MM.1S (cell line): ENCODE data around the gene POLD1.
A peak's percentile ranks its signal among the peaks of the same experiment; 100 is the strongest.

Source experiments
- DNase-seq: peaks from one replicate; pipeline ENCODE4 v3.0.0-alpha.2; 2015
- H2AFZ ChIP-seq: fragments of 300-600 bp; sonication (generic); 2 replicates; pipeline ENCODE4 v1.6.0; 2016; ENCODE audit warnings: antibody characterized with exemption, low read length
- H3F3A ChIP-seq: fragments of 300-600 bp; sonication (generic); 2 replicates; pipeline ENCODE4 v1.6.1; 2016; ENCODE audit warnings: mild to moderate bottlenecking, antibody characterized with exemption, low read length, moderate library complexity, mixed read lengths; ENCODE audit not compliant: insufficient read depth
- H3K27ac ChIP-seq: fragments of 300-600 bp; sonication (generic); 2 replicates; pipeline ENCODE4 v1.5.1; 2016; ENCODE audit warnings: mild to moderate bottlenecking, low read length
- H3K27me3 ChIP-seq: fragments of 300-600 bp; sonication (generic); replicated peaks from 2 replicates; pipeline ENCODE4 v1.6.0; 2016; ENCODE audit warnings: low read length; ENCODE audit not compliant: insufficient read depth
- H3K36me3 ChIP-seq: fragments of 300-600 bp; sonication (generic); replicated peaks from 2 replicates; pipeline ENCODE4 v1.6.1; 2016; ENCODE audit warnings: mild to moderate bottlenecking, low read length, mixed read lengths; ENCODE audit not compliant: insufficient read depth
- H3K4me1 ChIP-seq: fragments of 300-600 bp; sonication (generic); 2 replicates; pipeline ENCODE4 v1.6.1; 2016; ENCODE audit warnings: low read length, mixed read lengths
- H3K4me2 ChIP-seq: fragments of 300-600 bp; sonication (generic); 2 replicates; pipeline ENCODE4 v1.6.0; 2016; ENCODE audit warnings: low read depth, low read length
- H3K4me3 ChIP-seq: fragments of 300-600 bp; sonication (generic); 2 replicates; pipeline ENCODE4 v1.5.1; 2016; ENCODE audit warnings: low read length, mixed read lengths
- H3K79me2 ChIP-seq: fragments of 300-600 bp; sonication (generic); 2 replicates; pipeline ENCODE4 v1.6.1; 2016; ENCODE audit warnings: mixed run types, low read length, mixed read lengths
- H3K9ac ChIP-seq: fragments of 300-600 bp; sonication (generic); 2 replicates; pipeline ENCODE4 v1.6.1; 2016; ENCODE audit warnings: low read length, mixed read lengths
- H3K9me2 ChIP-seq: fragments of 300-600 bp; sonication (generic); replicated peaks from 2 replicates; pipeline ENCODE4 v1.6.1; 2016; ENCODE audit warnings: mild to moderate bottlenecking, low read length, mixed read lengths; ENCODE audit not compliant: insufficient read depth
- H3K9me3 ChIP-seq: fragments of 300-600 bp; sonication (generic); replicated peaks from 2 replicates; pipeline ENCODE4 v1.6.1; 2016; ENCODE audit warnings: mild to moderate bottlenecking, low read length, mixed read lengths; ENCODE audit not compliant: insufficient read depth
- H4K20me1 ChIP-seq: fragments of 300-600 bp; sonication (generic); 2 replicates; pipeline ENCODE4 v1.6.1; 2016; ENCODE audit warnings: mild to moderate bottlenecking, low read length, moderate library complexity, mixed read lengths; ENCODE audit not compliant: insufficient read depth
- EZH2 ChIP-seq: fragments of 300-600 bp; sonication (generic); optimal IDR thresholded peaks from 2 replicates; pipeline ENCODE3; 2017; ENCODE audit warnings: low read depth, mild to moderate bottlenecking, antibody characterized with exemption, low read length, mixed read lengths
- EZH2phosphoT487 ChIP-seq: fragments of 300-600 bp; sonication (generic); IDR thresholded peaks from 2 replicates; pipeline ENCODE4 v1.6.1; 2018; ENCODE audit warnings: antibody characterized with exemption, low read length
- TF ChIP-seq, protein P1 (sequence below): fragments of 300-600 bp; sonication (generic); IDR thresholded peaks from 2 replicates; pipeline ENCODE4 v1.5.1; 2016; ENCODE audit warnings: antibody characterized with exemption, low read length, mixed read lengths

Gene POLD1

DNA sequence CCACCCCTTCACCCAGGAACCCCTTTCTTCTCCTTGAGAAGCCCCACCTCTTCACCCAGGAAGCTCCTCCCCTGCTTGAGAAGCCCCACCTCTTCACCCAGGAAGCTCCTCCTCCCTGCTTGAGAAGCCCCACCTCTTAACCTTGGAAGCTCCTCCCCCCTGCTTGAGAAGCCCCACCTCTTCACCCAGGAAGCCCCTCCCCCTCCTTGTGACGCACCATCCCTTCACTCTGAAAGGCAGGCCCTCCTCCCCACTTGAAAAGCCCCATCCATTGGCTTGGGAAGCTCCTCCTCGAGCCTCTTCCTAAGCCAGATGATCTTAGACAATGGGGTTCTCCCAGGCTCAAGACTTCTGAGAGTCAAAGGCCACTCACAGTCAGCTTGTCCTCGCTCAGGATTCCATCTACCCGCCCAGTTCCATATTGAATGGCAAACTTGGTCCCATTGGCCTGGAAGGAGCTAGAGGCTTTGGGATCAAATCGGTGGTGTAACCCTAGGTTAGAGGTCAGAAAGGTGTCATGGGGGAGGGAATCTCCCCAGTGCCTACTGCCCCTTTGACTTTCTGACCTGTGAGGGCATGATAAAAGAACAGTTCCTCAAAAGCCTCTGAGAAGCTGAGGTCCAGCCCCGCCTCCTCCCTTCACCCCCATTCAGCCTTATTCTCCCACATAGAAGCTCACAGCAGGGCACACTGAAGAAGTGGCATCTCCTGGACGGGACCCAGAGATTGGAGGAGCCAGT lies 22.7 kb upstream of the POLD1 start:
- no peak overlapping the region for H3K27ac ChIP-seq
- H4K20me1 ChIP-seq = no peaks in the 10 kb centered on the region
- H3K79me2 ChIP-seq = no peaks in the 10 kb centered on the region
- no peak overlapping the region for H2AFZ ChIP-seq
- TF ChIP-seq EZH2phosphoT487 = no peak
- TF ChIP-seq, protein P1, sequence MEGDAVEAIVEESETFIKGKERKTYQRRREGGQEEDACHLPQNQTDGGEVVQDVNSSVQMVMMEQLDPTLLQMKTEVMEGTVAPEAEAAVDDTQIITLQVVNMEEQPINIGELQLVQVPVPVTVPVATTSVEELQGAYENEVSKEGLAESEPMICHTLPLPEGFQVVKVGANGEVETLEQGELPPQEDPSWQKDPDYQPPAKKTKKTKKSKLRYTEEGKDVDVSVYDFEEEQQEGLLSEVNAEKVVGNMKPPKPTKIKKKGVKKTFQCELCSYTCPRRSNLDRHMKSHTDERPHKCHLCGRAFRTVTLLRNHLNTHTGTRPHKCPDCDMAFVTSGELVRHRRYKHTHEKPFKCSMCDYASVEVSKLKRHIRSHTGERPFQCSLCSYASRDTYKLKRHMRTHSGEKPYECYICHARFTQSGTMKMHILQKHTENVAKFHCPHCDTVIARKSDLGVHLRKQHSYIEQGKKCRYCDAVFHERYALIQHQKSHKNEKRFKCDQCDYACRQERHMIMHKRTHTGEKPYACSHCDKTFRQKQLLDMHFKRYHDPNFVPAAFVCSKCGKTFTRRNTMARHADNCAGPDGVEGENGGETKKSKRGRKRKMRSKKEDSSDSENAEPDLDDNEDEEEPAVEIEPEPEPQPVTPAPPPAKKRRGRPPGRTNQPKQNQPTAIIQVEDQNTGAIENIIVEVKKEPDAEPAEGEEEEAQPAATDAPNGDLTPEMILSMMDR = no peak
- TF ChIP-seq EZH2 = no peak
- no peaks in the 10 kb centered on the region for H3K36me3 ChIP-seq
- H3K9me2 ChIP-seq = no peaks in the 10 kb centered on the region
- H3F3A ChIP-seq = no peaks in the 10 kb centered on the region
- no peak overlapping the region for H3K4me2 ChIP-seq
- H3K27me3 ChIP-seq = peaks cover 83% of the 10 kb centered on the region
- H3K4me1 ChIP-seq = peaks cover 5% of the 10 kb centered on the region; the same call in 1 of the 2 replicates
- DNase-seq = peak; percentile 2
- H3K9ac ChIP-seq = no peak overlapping the region
- no peaks in the 10 kb centered on the region for H3K9me3 ChIP-seq
- H3K4me3 ChIP-seq = no peak overlapping the region

DNA sequence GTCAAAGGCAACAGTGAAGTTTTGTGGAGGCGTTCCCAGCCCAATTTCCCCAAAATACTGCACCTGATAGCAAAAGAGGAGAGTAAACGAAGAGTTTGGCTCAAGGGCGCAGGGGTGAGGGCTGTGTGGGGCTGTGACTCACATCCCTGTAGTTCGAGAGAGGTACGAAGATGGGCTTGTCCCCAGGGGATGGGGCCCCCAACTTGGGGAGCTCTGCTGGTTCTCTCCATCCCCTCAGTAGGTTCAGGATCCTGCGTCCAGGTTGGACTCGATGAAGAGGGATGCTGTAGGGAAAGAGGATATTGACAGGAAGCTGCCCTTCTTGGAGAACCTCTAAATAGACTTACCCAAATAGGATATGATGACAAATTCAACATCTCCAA lies 22.1 kb upstream of the POLD1 start:
- H3K4me2 ChIP-seq = no peak overlapping the region
- no peaks in the 10 kb centered on the region for H4K20me1 ChIP-seq
- H3K9me2 ChIP-seq = no peaks in the 10 kb centered on the region
- no peak overlapping the region for H2AFZ ChIP-seq
- H3K36me3 ChIP-seq = no peaks in the 10 kb centered on the region
- H3F3A ChIP-seq = no peaks in the 10 kb centered on the region
- no peaks in the 10 kb centered on the region for H3K79me2 ChIP-seq
- H3K4me3 ChIP-seq = no peak overlapping the region
- no peak overlapping the region for H3K9ac ChIP-seq
- TF ChIP-seq EZH2 = no peak
- TF ChIP-seq, protein P1 = no peak
- TF ChIP-seq EZH2phosphoT487 = no peak
- H3K27me3 ChIP-seq = peaks cover 85% of the 10 kb centered on the region
- peaks cover 5% of the 10 kb centered on the region; the same call in 1 of the 2 replicates for H3K4me1 ChIP-seq
- H3K9me3 ChIP-seq = no peaks in the 10 kb centered on the region
- no peak for DNase-seq
- no peak overlapping the region for H3K27ac ChIP-seq

DNA sequence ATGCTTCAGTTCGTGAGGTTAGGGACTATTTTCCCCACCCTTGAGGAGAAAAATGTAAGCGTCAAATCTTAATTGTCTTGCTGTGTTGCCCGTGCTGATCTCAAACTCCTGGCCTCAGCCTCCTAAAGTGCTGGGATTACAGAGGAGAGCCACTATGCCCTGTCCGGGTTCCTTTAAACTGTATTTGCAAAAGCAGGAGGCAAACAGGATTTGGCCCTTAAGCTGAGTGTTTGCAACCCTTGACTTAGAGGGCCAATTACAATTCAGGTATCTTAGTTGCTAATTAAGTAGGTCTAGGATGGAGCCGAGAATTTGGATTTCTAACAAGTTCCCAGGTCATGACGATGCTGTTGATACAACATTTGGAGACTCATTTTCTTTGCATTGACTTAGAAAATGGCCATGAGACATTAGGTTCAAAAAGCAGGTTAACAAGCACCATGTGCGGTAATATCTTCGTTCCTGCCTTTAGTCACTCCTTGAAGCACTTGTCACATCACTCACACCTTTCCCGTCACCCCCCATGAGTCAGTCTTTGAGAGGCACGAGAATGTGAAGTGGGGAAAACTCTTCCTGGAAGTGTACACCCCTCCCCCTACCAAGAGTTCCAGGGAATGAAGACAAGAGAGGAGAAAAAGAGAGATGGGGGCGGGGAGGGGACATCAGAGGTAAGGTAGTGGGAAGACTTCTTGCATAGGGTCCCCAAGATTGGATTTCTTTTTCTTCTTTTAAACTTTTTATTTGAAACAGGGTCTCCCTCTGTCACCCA lies 21.3 kb upstream of the POLD1 start:
- peak; percentile 3 for DNase-seq
- TF ChIP-seq EZH2 = no peak
- TF ChIP-seq, protein P1 = no peak
- Histone ChIP-seq H3K9ac (no peak overlapping the region), H3K4me3 (no peak overlapping the region), H3K9me2 (no peaks in the 10 kb centered on the region), H3F3A (no peaks in the 10 kb centered on the region), H3K36me3 (no peaks in the 10 kb centered on the region), H3K4me2 (no peak overlapping the region), H3K9me3 (no peaks in the 10 kb centered on the region), H2AFZ (no peak overlapping the region), H3K27ac (no peak overlapping the region), H3K79me2 (no peaks in the 10 kb centered on the region), H3K27me3 (peaks cover 84% of the 10 kb centered on the region), H4K20me1 (no peaks in the 10 kb centered on the region), H3K4me1 (peaks cover 5% of the 10 kb centered on the region; the same call in 1 of the 2 replicates)
